SK-N-SH (cell line): Measurements from ENCODE around the gene ANAPC16. TPM values are rescaled to one million over a fixed set of nuclear protein-coding genes. Genes with fewer than 3 reads are reported as not detected.

Experiments used
- CTCF ChIA-PET: fragments of 300-600, 350-600 bp; formaldehyde crosslinking; extraction: SDS; loops from one replicate; lab custom pipeline; 2021; lab: Yijun Ruan, JAX
- POLR2A ChIA-PET: fragments of 350-600 bp; sonication (Branson Sonifier 250); formaldehyde crosslinking; extraction: SDS; loops from one replicate; lab custom pipeline; 2020; ENCODE audit warnings: antibody characterized with exemption, inconsistent platforms; lab: Yijun Ruan, JAX
- DNase-seq: peaks from one replicate; pipeline ENCODE4 v3.0.0; 2012
- H2AFZ ChIP-seq: fragments of 200-600 bp; sonication (generic); 2 replicates; pipeline ENCODE4 v1.8.1; 2016; ENCODE audit warnings: antibody characterized with exemption, mild to moderate bottlenecking, low read depth
- H3F3A ChIP-seq: fragments of 200-600 bp; sonication (generic); replicated peaks from 2 replicates; pipeline ENCODE3; 2016; ENCODE audit warnings: antibody characterized with exemption, mild to moderate bottlenecking; ENCODE audit not compliant: insufficient read depth
- H3K27ac ChIP-seq, 2 experiments: fragments of 200-500 bp in 1 of 2; fragments of 200-600 bp in 1 of 2; sonication (Bioruptor generic) in 1 of 2; sonication (generic), shearing (Covaris generic) in 1 of 2; 2 replicates each; pipeline versions ENCODE4 v1.5.1 to v1.6.1; 2014 to 2016; ENCODE audit warnings: low read depth in 2 of 2, inconsistent platforms in 1 of 2, low read length in 1 of 2, mild to moderate bottlenecking in 1 of 2, mixed read lengths in 1 of 2
- H3K27me3 ChIP-seq: fragments of 200-600 bp; sonication (generic), shearing (Covaris generic); 2 replicates; pipeline ENCODE4 v1.6.1; 2016; ENCODE audit warnings: mixed run types; ENCODE audit not compliant: insufficient read depth
- H3K36me3 ChIP-seq, 2 experiments: fragments of 200-500 bp in 1 of 2; fragments of 200-600 bp in 1 of 2; sonication (Bioruptor generic) in 1 of 2; sonication (generic) in 1 of 2; replicated peaks in 1 of 2; 2 replicates each; pipeline versions ENCODE3 to v1.5.1; 2014 to 2016; ENCODE audit warnings: low read length in 1 of 2, mild to moderate bottlenecking in 1 of 2; ENCODE audit not compliant: insufficient read depth in 2 of 2, control insufficient read depth in 1 of 2
- H3K4me1 ChIP-seq, 2 experiments: fragments of 200-500 bp in 1 of 2; fragments of 200-600 bp in 1 of 2; sonication (Bioruptor generic) in 1 of 2; sonication (generic), shearing (Covaris generic) in 1 of 2; 2 replicates each; pipeline versions ENCODE4 v1.5.1 to v1.6.1; 2014 to 2016; ENCODE audit warnings: low read depth in 1 of 2, low read length in 1 of 2, mixed run types in 1 of 2; ENCODE audit not compliant: insufficient read depth in 2 of 2, control insufficient read depth in 1 of 2
- H3K4me2 ChIP-seq: fragments of 200-600 bp; sonication (generic), shearing (Covaris generic); 2 replicates; pipeline ENCODE4 v1.6.1; 2017; ENCODE audit warnings: mixed run types
- H3K4me3 ChIP-seq, 2 experiments: fragments of 200-500 bp in 1 of 2; fragments of 200-600 bp in 1 of 2; sonication (Bioruptor generic) in 1 of 2; sonication (generic), shearing (Covaris generic) in 1 of 2; 2 replicates each; pipeline versions ENCODE4 v1.5.1 to v1.8.1; 2014 to 2016; ENCODE audit warnings: low read depth in 2 of 2, inconsistent platforms in 1 of 2, low read length in 1 of 2, mild to moderate bottlenecking in 1 of 2, mixed read lengths in 1 of 2, moderate library complexity in 1 of 2
- H3K79me2 ChIP-seq: fragments of 200-600 bp; sonication (generic); 2 replicates; pipeline ENCODE4 v1.8.1; 2017; ENCODE audit warnings: mild to moderate bottlenecking; ENCODE audit not compliant: insufficient read depth
- H3K9ac ChIP-seq: fragments of 200-600 bp; sonication (generic); 2 replicates; pipeline ENCODE4 v1.6.1; 2017; ENCODE audit warnings: mixed run types
- H3K9me2 ChIP-seq: fragments of 200-600 bp; sonication (generic); 2 replicates; pipeline ENCODE4 v1.6.1; 2017; ENCODE audit warnings: mixed run types
- H3K9me3 ChIP-seq: fragments of 200-600 bp; sonication (generic); 2 replicates; pipeline ENCODE4 v1.6.1; 2017; ENCODE audit warnings: mixed run types, mild to moderate bottlenecking, moderate library complexity
- H4K20me1 ChIP-seq: fragments of 200-600 bp; sonication (generic); 2 replicates; pipeline ENCODE4 v1.6.1; 2017; ENCODE audit warnings: mild to moderate bottlenecking, mixed run types; ENCODE audit not compliant: insufficient read depth
- EP300 ChIP-seq, 2 experiments: IDR thresholded peaks; 2 replicates each; pipeline versions ENCODE4 v1.4.0 to v1.6.1; 2012; ENCODE audit warnings: borderline replicate concordance in 1 of 2, low read depth in 1 of 2, low read length in 1 of 2
- FOXJ3 ChIP-seq: sonication (generic); formaldehyde crosslinking; IDR thresholded peaks from 2 replicates; pipeline ENCODE4 v1.5.1; 2020; ENCODE audit warnings: mild to moderate bottlenecking, missing genetic modification reagents
- GABPA ChIP-seq: IDR thresholded peaks from 2 replicates; pipeline ENCODE4 v1.4.0; 2012; ENCODE audit warnings: low read depth, mild to moderate bottlenecking
- JUND ChIP-seq: IDR thresholded peaks from 2 replicates; pipeline ENCODE4 v1.4.0; 2012
- MEF2A ChIP-seq: IDR thresholded peaks from 2 replicates; pipeline ENCODE4 v1.4.0; 2012; ENCODE audit warnings: low read depth, borderline replicate concordance
- NFIC ChIP-seq: IDR thresholded peaks from 2 replicates; pipeline ENCODE4 v1.4.0; 2012; ENCODE audit warnings: borderline replicate concordance
- RXRA ChIP-seq: IDR thresholded peaks from 2 replicates; pipeline ENCODE4 v1.4.0; 2012; ENCODE audit warnings: low read depth, mild to moderate bottlenecking, borderline replicate concordance
- TCF12 ChIP-seq: IDR thresholded peaks from 2 replicates; pipeline ENCODE4 v1.4.0; 2012
- WGBS: methylation state at CpG from one replicate; pipeline ENCODE4 v1.1.6; 2017; ENCODE audit warnings: low lambda C conversion rate; 5-methylcytosine and 5-hydroxymethylcytosine counted together
- polyA plus RNA-seq, 3 experiments: library from polyadenylated mRNA; depleted of rRNA; stranded (reverse); fragments of >200 nt; gene quantifications; 2 replicates each; pipeline ENCODE4 v1.2.3, GENCODE V29; 2012
- TF ChIP-seq, protein P1 (sequence below): IDR thresholded peaks from 2 replicates; pipeline ENCODE4 v1.4.0; 2012; ENCODE audit warnings: low read depth, borderline replicate concordance
- TF ChIP-seq, protein P2 (sequence below): fragments of 200-600 bp; sonication (generic); IDR thresholded peaks from 2 replicates; pipeline ENCODE4 v1.6.1; 2017; ENCODE audit warnings: antibody characterized with exemption, mild to moderate bottlenecking, moderate library complexity
- TF ChIP-seq, protein P3 (sequence below): IDR thresholded peaks from 2 replicates; pipeline ENCODE4 v1.4.0; 2012; ENCODE audit warnings: low read depth

ANAPC16 gene
- polyA plus RNA-seq, 1 of the 3 experiments (the other 2 are of a cell fraction) = 45.2 TPM

DNA sequence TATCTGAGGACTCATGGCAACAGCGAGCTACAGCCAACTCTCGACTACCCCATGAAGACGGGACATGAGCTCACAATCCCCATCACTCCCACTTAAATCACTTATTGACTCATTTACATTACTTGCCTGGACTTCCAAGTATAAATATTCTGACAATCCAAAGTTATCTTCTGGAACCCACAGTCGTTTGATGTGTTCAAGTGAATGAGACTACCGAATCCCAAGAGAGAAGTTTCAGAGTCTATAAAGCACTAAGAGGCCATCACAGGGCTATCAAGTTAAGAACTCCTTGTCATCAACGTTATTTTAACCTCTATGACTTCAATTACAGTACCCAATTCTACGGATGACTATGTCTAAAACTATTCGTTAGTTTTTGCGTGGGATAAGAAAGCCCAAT lies 11.5 kb upstream of the ANAPC16 start:
- POLR2A ChIA-PET = interaction anchor here (1.7 kb wide), 1 partner anchor 69 kb away, joined by 4 read pairs; the partner anchor contains the start of gene DDIT4
- H3K9me2 ChIP-seq = no peaks in the 10 kb centered on the region
- 90% methylated on average over 9 of the region's 9 CpGs for WGBS
- no peak overlapping the region for H2AFZ ChIP-seq
- peaks cover 6 to 49% of the 10 kb centered on the region in 2 experiments for H3K36me3 ChIP-seq
- H3K9me3 ChIP-seq = no peaks in the 10 kb centered on the region
- H3K9ac ChIP-seq = no peak overlapping the region
- CTCF ChIA-PET = interaction anchor here (0.8 to 0.9 kb wide), 2 partner anchors 12 to 248 kb away, joined by 4 read pairs; partner anchors contain the start of genes ANAPC16 and ASCC1
- no peaks in the 10 kb centered on the region for H3K4me1 ChIP-seq
- H3K4me2 ChIP-seq = no peak overlapping the region
- H3K27me3 ChIP-seq = no peaks in the 10 kb centered on the region
- no peaks in the 10 kb centered on the region for H4K20me1 ChIP-seq
- DNase-seq = no peak
- no peak for TF ChIP-seq GABPA
- TF ChIP-seq RXRA = no peak
- TF ChIP-seq TCF12 = no peak
- TF ChIP-seq FOXJ3 (CRISPR knock-in tag) = no peak
- TF ChIP-seq, protein P1, sequence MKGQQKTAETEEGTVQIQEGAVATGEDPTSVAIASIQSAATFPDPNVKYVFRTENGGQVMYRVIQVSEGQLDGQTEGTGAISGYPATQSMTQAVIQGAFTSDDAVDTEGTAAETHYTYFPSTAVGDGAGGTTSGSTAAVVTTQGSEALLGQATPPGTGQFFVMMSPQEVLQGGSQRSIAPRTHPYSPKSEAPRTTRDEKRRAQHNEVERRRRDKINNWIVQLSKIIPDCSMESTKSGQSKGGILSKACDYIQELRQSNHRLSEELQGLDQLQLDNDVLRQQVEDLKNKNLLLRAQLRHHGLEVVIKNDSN = no peak
- no peak for TF ChIP-seq EP300 (IDR thresholded peaks at IDR 0.05; ENCODE audit: borderline replicate concordance in 1 of 2, low read depth in 1 of 2, low read length in 1 of 2)
- TF ChIP-seq MEF2A = no peak
- TF ChIP-seq JUND = no peak
- no peak overlapping the region for H3K27ac ChIP-seq
- peaks cover 13% of the 10 kb centered on the region for H3F3A ChIP-seq
- no peaks in the 10 kb centered on the region; the same call in 1 of the 2 replicates for H3K79me2 ChIP-seq
- H3K4me3 ChIP-seq = no peak overlapping the region

DNA sequence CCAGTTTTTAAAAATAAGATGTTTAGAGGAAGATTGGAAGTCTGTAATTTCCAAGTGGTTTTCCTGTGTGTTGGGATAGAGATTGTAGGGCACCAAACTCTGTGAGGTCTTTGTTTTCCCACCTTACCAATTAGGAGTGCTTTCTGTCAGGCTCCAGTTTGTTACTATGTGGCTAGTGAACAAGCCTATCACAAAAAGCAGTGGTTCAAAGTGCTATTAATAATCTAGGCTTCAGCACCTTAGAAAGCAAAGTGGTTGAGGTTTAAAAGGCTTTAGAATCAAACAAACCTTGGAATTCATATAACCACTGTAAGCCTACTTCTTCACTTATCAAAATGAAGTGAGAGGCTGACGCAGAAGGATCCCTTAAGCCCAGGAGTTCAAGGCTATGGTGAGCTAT lies 11.1 kb upstream of the ANAPC16 start:
- Histone ChIP-seq H4K20me1 (no peaks in the 10 kb centered on the region), H3K4me2 (no peak overlapping the region), H3K79me2 (no peaks in the 10 kb centered on the region; the same call in 1 of the 2 replicates), H3K9ac (no peak overlapping the region), H3K4me3 (no peak overlapping the region), H3K9me3 (no peaks in the 10 kb centered on the region), H3K27me3 (no peaks in the 10 kb centered on the region), H3K36me3 (peaks cover 6 to 50% of the 10 kb centered on the region in 2 experiments), H2AFZ (no peak overlapping the region), H3K9me2 (no peaks in the 10 kb centered on the region), H3K4me1 (no peaks in the 10 kb centered on the region), H3F3A (peaks cover 13% of the 10 kb centered on the region), H3K27ac (no peak overlapping the region)
- WGBS = 94% methylated on average over 1 of the region's 1 CpG
- ChIA-PET CTCF (no interaction called here), POLR2A (interaction anchor here (1.7 kb wide), 1 partner anchor 69 kb away, joined by 4 read pairs; the partner anchor contains the start of gene DDIT4)
- DNase-seq = no peak
- TF ChIP-seq, protein P2, sequence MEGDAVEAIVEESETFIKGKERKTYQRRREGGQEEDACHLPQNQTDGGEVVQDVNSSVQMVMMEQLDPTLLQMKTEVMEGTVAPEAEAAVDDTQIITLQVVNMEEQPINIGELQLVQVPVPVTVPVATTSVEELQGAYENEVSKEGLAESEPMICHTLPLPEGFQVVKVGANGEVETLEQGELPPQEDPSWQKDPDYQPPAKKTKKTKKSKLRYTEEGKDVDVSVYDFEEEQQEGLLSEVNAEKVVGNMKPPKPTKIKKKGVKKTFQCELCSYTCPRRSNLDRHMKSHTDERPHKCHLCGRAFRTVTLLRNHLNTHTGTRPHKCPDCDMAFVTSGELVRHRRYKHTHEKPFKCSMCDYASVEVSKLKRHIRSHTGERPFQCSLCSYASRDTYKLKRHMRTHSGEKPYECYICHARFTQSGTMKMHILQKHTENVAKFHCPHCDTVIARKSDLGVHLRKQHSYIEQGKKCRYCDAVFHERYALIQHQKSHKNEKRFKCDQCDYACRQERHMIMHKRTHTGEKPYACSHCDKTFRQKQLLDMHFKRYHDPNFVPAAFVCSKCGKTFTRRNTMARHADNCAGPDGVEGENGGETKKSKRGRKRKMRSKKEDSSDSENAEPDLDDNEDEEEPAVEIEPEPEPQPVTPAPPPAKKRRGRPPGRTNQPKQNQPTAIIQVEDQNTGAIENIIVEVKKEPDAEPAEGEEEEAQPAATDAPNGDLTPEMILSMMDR = no peak
- TF ChIP-seq NFIC = no peak
- TF ChIP-seq, protein P3, sequence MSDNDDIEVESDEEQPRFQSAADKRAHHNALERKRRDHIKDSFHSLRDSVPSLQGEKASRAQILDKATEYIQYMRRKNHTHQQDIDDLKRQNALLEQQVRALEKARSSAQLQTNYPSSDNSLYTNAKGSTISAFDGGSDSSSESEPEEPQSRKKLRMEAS = no peak
